GM15510 (cell line): ENCODE data around the gene COG3.

ENCODE experiments used
- POLR2A ChIP-seq: IDR thresholded peaks from 3 replicates; pipeline ENCODE4 v1.6.1; 2011; ENCODE audit warnings: borderline replicate concordance; ENCODE audit not compliant: insufficient read length; ENCODE audit errors: extremely low read depth

Gene COG3

GRCh38 chr13:45518525-45519245 is 53.9 kb downstream of the COG3 start:
- TF ChIP-seq POLR2A: no peak

GRCh38 chr13:45519493-45519892 is 54.8 kb downstream of the COG3 start:
- no peak for TF ChIP-seq POLR2A

GRCh38 chr13:45521297-45521696 is 56.6 kb downstream of the COG3 start:
- no peak for TF ChIP-seq POLR2A

DNA sequence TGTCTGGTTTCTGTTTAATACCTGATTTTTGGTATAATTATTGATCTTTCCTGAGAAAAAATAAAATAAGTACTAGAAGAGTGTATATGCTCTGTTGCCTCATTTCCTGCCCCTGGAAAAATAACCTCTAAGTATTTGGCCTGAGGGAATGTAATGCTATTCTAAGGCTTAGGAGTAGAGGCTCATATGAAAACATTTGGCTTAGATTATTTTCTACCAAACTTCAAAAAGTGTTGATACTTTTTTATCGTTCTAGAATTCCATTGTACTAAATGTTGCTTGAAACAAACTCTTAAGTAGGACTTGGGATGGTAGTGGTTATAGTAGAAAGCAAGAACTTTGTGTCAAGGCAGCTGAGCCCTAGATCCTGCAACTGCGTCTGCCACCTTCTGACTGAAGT is 57.8 kb downstream of the COG3 start:
- TF ChIP-seq POLR2A: no peak

GRCh38 chr13:45527699-45528462 is 63.1 kb downstream of the COG3 start:
- no peak for TF ChIP-seq POLR2A

DNA sequence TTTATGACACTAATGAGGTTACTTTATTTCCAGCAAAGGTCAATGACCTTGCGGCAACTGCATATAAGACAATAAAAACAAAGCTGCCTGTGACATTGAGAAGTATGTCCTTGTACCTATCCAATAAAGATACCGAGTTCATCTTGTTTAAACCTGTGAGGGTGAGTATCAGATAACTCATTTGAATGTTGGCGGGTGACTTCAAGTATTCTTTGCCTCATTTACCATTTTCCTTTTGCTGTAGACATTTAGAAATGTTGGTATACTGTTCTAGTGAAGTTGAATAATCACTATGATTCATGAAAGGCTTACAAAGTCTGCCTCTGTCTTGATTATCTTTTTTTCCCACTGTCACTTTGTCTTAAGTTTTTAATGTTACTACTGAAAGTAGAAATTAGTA is 65.0 kb downstream of the COG3 start:
- TF ChIP-seq POLR2A: no peak

DNA sequence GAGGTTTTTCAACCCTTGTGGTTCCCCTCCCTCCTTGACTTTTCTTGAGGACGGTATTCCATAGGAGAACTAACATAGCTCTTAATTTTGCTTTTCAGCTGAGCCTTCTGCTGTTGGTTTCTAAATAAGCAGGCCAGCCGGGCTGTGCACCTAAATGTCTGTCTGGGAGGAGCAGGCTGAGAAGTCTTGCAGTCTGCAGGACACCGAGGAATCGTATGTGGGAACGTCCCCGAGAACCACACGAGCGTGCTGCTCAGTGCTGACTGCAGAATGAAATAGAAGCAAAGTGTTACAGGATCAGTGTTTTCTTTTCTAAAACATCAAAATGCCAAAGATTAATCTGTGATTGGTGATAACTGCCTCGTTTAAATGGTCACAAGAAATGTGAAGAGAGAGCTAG is 69.9 kb downstream of the COG3 start:
- TF ChIP-seq POLR2A: no peak

- TF ChIP-seq POLR2A: no peak
Measured at GRCh38 chr13:45536224-45536623, 71.5 kb downstream of the COG3 start.

- no peak for TF ChIP-seq POLR2A
Measured at GRCh38 chr13:45537516-45537915, 72.8 kb downstream of the COG3 start.

DNA sequence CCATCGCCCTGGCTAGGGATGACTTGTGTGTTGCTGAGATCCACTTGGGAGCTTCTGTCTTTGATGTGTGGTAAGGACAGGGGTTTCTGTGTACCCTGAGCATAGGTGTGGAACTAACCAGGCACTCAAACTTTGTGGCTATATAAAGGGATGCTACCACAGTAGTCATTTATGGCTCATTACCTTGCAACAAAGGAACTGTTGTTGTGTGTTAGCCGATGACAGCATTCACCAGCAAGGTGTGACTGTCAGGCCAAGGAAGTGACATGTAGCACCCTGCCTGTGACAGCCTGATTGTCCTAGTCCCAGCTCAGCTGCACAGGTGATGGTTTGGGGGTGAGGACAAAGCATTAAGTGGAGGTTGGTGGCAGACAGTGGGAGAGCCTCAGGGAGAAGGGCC is 73.6 kb downstream of the COG3 start:
- TF ChIP-seq POLR2A: no peak

GRCh38 chr13:45540195-45540594 is 75.5 kb downstream of the COG3 start:
- TF ChIP-seq POLR2A: no peak

GRCh38 chr13:45540864-45541263 is 76.1 kb downstream of the COG3 start:
- TF ChIP-seq POLR2A: no peak

DNA sequence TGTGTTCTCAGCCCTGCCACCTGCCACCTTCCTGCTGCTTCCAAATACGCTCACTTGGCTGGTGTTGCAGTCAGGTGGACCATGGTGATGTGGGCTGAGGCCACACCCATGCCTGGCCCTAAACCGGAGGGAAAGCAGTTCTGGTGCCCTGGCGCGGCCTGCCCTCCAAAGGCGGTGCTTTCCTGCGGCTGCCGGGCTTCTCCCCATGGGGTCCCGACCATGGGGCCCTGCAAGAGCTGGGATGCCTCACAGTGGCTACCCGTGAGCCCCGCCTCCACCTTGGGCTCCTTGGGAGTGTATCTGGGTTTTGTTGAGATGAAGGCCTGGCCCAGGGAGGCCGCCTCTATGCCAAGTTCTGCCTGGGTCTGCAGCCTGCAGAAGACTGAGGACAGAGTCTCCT is 77.1 kb downstream of the COG3 start:
- TF ChIP-seq POLR2A: no peak

GRCh38 chr13:45542391-45542790 is 77.7 kb downstream of the COG3 start:
- no peak for TF ChIP-seq POLR2A

GRCh38 chr13:45542878-45543277 is 78.1 kb downstream of the COG3 start:
- no peak for TF ChIP-seq POLR2A

- no peak for TF ChIP-seq POLR2A
Measured at GRCh38 chr13:45544520-45544919, 79.8 kb downstream of the COG3 start.

GRCh38 chr13:45545686-45546409 is 81.1 kb downstream of the COG3 start:
- TF ChIP-seq POLR2A: no peak

GRCh38 chr13:45546410-45546765 is 81.6 kb downstream of the COG3 start:
- TF ChIP-seq POLR2A: no peak
